PFSK-1 (cell line): ENCODE data around the gene CCDC188.

Source experiments
- FOXP2 ChIP-seq: optimal IDR thresholded peaks from 2 replicates; pipeline ENCODE3; 2011; ENCODE audit warnings: borderline replicate concordance, control low read depth, inconsistent platforms; ENCODE audit not compliant: insufficient read depth; ENCODE audit errors: extremely low read length, extremely low read depth
- POLR2AphosphoS5 ChIP-seq: IDR thresholded peaks from 2 replicates; pipeline ENCODE4 v1.6.1; 2012; ENCODE audit warnings: low read depth, mild to moderate bottlenecking, control low read depth, low read length, moderate library complexity
- REST ChIP-seq, 2 experiments: IDR thresholded peaks; 2 replicates each; pipeline versions ENCODE4 v1.6.1 to v1.8.0; 2011 to 2012; ENCODE audit warnings: low read depth in 2 of 2, low read length in 2 of 2, control low read depth in 1 of 2, inconsistent platforms in 1 of 2, mild to moderate bottlenecking in 1 of 2, moderate library complexity in 1 of 2; ENCODE audit not compliant: insufficient read depth in 1 of 2
- SIN3A ChIP-seq: IDR thresholded peaks from 2 replicates; pipeline ENCODE4 v1.6.1; 2012; ENCODE audit warnings: mild to moderate bottlenecking, low read length, moderate library complexity, borderline replicate concordance; ENCODE audit not compliant: insufficient read depth
- TAF1 ChIP-seq: IDR thresholded peaks from 2 replicates; pipeline ENCODE4 v1.6.1; 2012; ENCODE audit warnings: low read length, control low read depth, borderline replicate concordance; ENCODE audit not compliant: insufficient read depth

GRCh38 chr22:20110359-20110985 is 40.4 kb downstream of the CCDC188 start:
- TF ChIP-seq REST (IDR thresholded peaks at IDR 0.05; ENCODE audit: insufficient read depth in 1 of 2, low read depth in 2 of 2, low read length in 2 of 2), result no peak
- TF ChIP-seq SIN3A, result no peak
- 0 out of 2 replicates have a peak, but pooled peaks have one; percentile 42 for TF ChIP-seq POLR2AphosphoS5
- no peak for TF ChIP-seq TAF1
- no peak for TF ChIP-seq FOXP2
